Activated CD8-positive, alpha-beta T cell treated with anti-CD3 and anti-CD28 coated beads for 36 hours (primary cell): Measurements from ENCODE around the gene EYS. TPM values are rescaled to one million over a fixed set of nuclear protein-coding genes. Genes with fewer than 3 reads are reported as not detected.

Source experiments
- ATAC-seq: fragments of 200-7000 bp; cut with Tn5 transposase; one replicate; pipeline ENCODE4 v1.10.0; 2021; ENCODE audit warnings: mild to moderate bottlenecking, moderate library complexity
- CTCF ChIA-PET: fragments of 350-600 bp; sonication (Branson Sonifier 250); formaldehyde crosslinking; loops from one replicate; lab custom pipeline; 2021; ENCODE audit warnings: antibody characterized with exemption; lab: Charles Lee
- POLR2A ChIA-PET: fragments of 350-600 bp; sonication (Branson Sonifier 250); formaldehyde crosslinking; loops from one replicate; lab custom pipeline; 2021; ENCODE audit warnings: antibody characterized with exemption; lab: Charles Lee
- DNase-seq: peaks from one replicate; pipeline ENCODE4 v3.0.0-alpha.2; 2020
- H3K27ac Mint-ChIP-seq: one replicate; pipeline ENCODE4 v1.8.0; 2021; ENCODE audit warnings: mild to moderate bottlenecking, mixed read lengths
- H3K27me3 Mint-ChIP-seq: one replicate; pipeline ENCODE4 v1.8.0; 2021; ENCODE audit warnings: mixed read lengths
- H3K36me3 Mint-ChIP-seq: one replicate; pipeline ENCODE4 v1.8.0; 2021; ENCODE audit warnings: low read depth, mixed read lengths
- H3K4me1 Mint-ChIP-seq: one replicate; pipeline ENCODE4 v1.8.0; 2021; ENCODE audit warnings: low read depth, mixed read lengths
- H3K4me3 Mint-ChIP-seq: one replicate; pipeline ENCODE4 v1.8.0; 2021; ENCODE audit warnings: mild to moderate bottlenecking, moderate library complexity, mixed read lengths
- H3K9me3 Mint-ChIP-seq: one replicate; pipeline ENCODE4 v1.8.0; 2021; ENCODE audit warnings: mixed read lengths
- CTCF ChIP-seq: fragments of 200-600 bp; IDR thresholded peaks from one replicate; pipeline ENCODE4 v1.8.0; 2022; ENCODE audit warnings: antibody characterized with exemption, mild to moderate bottlenecking
- intact Hi-C: fragments of 100-400 bp; cut with micrococcal nuclease; formaldehyde crosslinking; loops from one replicate; pipeline ENCODE4 v1.10.0; 2022
- total RNA-seq, 2 experiments: library from RNA; stranded (reverse); gene quantifications; one replicate each; pipeline ENCODE4 v1.2.3, GENCODE V29; 2021

EYS gene
- total RNA-seq, 2 experiments from 2014 or later: not detected

GRCh38 chr6:65148839-65149238 lies 558.2 kb downstream of the EYS start:
- ATAC-seq (no peak), DNase-seq (no peak)
- Mint-ChIP-seq H3K36me3 (no peaks in the 10 kb centered on the region), H3K4me1 (no peaks in the 10 kb centered on the region), H3K27me3 (no peaks in the 10 kb centered on the region), H3K4me3 (no peak overlapping the region), H3K27ac (no peak overlapping the region), H3K9me3 (peaks cover 10% of the 10 kb centered on the region)
- POLR2A ChIA-PET: no interaction called here
- CTCF ChIA-PET: no interaction called here
- TF ChIP-seq CTCF: no peak
- intact Hi-C loops: no loop called here

- ATAC-seq (no peak), DNase-seq (no peak)
- ChIA-PET POLR2A (no interaction called here), CTCF (no interaction called here)
- intact Hi-C loops: no loop called here
- no peaks in the 10 kb centered on the region for H3K36me3 Mint-ChIP-seq
- H3K27me3 Mint-ChIP-seq: no peaks in the 10 kb centered on the region
- H3K9me3 Mint-ChIP-seq: peaks cover 33% of the 10 kb centered on the region
- no peaks in the 10 kb centered on the region for H3K4me1 Mint-ChIP-seq
- TF ChIP-seq CTCF: no peak
- H3K4me3 Mint-ChIP-seq: no peak overlapping the region
- H3K27ac Mint-ChIP-seq: no peak overlapping the region
These were observed 571.5 kb downstream of the EYS start for GRCh38 chr6:65135567-65135966.

DNA sequence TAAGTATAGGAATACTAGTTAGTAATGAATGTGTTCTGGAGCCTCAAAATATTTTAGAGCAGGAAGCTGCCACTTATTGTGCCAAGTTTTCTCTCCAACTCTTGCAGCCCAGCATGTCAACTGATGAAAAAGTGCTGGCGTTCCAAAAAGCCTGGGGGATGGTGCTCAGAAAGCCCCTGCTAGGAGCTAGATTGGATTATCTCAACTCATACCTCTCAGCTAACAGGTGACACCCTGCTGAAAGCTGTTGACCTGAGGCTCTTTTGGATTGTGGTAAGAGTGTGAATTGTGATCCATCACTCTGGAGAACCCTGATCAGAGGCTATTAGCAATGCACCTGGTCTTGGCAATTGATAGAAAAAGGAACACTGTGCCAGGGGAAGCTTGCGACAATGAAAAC lies 580.4 kb downstream of the EYS start:
- intact Hi-C loops: no loop called here
- no peak overlapping the region for H3K4me3 Mint-ChIP-seq
- no peaks in the 10 kb centered on the region for H3K27me3 Mint-ChIP-seq
- H3K9me3 Mint-ChIP-seq: peaks cover 6% of the 10 kb centered on the region
- no peak for DNase-seq
- no peak for TF ChIP-seq CTCF
- POLR2A ChIA-PET: no interaction called here
- CTCF ChIA-PET: no interaction called here
- no peaks in the 10 kb centered on the region for H3K4me1 Mint-ChIP-seq
- H3K27ac Mint-ChIP-seq: no peak overlapping the region
- H3K36me3 Mint-ChIP-seq: no peaks in the 10 kb centered on the region
- no peak for ATAC-seq

DNA sequence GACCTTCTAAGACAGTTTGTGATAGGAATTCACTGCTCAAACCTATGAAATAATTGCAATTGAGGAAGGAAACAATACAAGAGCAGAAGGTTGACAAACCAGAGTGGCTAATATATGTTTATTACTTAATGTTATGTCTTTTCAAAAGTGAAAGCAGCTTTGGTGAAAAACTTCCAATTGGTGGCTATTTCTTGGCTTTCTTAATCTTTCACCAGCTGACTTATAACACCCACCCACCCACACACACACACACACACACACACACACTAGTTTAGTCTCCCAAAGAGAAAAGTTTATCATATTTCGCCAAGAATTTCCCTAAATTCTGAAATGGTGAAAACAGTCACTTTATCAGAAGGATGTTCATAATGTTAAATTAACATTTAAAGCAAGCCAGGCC lies 583.5 kb downstream of the EYS start:
- intact Hi-C loops: no loop called here
- Mint-ChIP-seq H3K36me3 (no peaks in the 10 kb centered on the region), H3K9me3 (peaks cover 7% of the 10 kb centered on the region), H3K27me3 (no peaks in the 10 kb centered on the region), H3K27ac (no peak overlapping the region), H3K4me3 (no peak overlapping the region), H3K4me1 (no peaks in the 10 kb centered on the region)
- POLR2A ChIA-PET: no interaction called here
- no peak for ATAC-seq
- CTCF ChIA-PET: no interaction called here
- DNase-seq: no peak
- TF ChIP-seq CTCF: no peak

DNA sequence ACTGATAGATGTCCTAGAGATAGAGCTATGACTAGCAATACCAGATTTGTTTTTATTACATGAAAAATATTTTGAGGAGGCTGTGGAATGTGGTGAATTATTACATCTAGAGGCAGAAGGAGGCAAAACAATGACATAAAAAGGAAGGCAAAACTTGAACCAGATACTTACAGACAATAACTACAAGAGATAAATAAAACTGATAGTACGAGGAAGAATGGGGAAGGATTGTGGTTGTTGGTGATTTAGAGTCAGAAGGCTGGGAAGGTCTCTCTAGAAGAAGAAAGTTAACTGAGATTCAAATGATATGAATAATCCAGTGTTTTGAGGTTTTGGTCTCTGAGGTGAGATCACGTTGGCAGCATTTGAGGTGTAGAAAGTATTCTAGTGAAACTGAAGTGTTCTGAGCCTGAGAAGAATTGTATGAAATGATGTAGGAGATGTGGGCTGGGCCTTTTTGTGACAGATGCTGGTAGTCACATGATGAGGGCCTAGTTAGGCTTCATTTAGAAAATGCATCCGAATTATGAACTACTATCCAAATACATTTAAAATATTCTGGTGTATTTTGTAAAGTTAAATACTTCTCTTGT lies 589.1 kb downstream of the EYS start:
- ChIA-PET CTCF (no interaction called here), POLR2A (no interaction called here)
- Mint-ChIP-seq H3K36me3 (no peaks in the 10 kb centered on the region), H3K9me3 (peaks cover 11% of the 10 kb centered on the region), H3K4me1 (no peaks in the 10 kb centered on the region), H3K27me3 (no peaks in the 10 kb centered on the region), H3K4me3 (no peak overlapping the region), H3K27ac (no peak overlapping the region)
- intact Hi-C loops: no loop called here
- DNase-seq (no peak), ATAC-seq (no peak)
- TF ChIP-seq CTCF: no peak
